Stimulated activated CD8-positive, alpha-beta memory T cell treated with anti-CD3 and anti-CD28 coated beads, Interleukin-12 subunit alpha, Interleukin-12 subunit beta, amount 100 ng/mL, for 24 hours (primary cell): ENCODE results near the gene AMOTL1.
"Not testable (repeated sequence)": the region's sequence is repeated elsewhere in the genome, so short reads cannot be mapped to it uniquely, and the experiment has no call there.

Source experiments
- DNase-seq: peaks from one replicate; pipeline ENCODE4 v3.0.0-alpha.2; 2020; ENCODE audit errors: extremely low read depth

AMOTL1 gene

GRCh38 chr11:94793822-94794221, 25.7 kb downstream of the AMOTL1 start:
- no peak for DNase-seq

GRCh38 chr11:94794287-94795168, 26.4 kb downstream of the AMOTL1 start:
- no peak for DNase-seq

- DNase-seq: no peak
These were observed 27.5 kb downstream of the AMOTL1 start for GRCh38 chr11:94795476-94796189.

GRCh38 chr11:94796190-94796580, 28.0 kb downstream of the AMOTL1 start:
- DNase-seq: no peak

- DNase-seq: no peak
These were observed 28.7 kb downstream of the AMOTL1 start for GRCh38 chr11:94796863-94797262.

- no peak for DNase-seq
These were observed 31.6 kb downstream of the AMOTL1 start for GRCh38 chr11:94799726-94800125.

GRCh38 chr11:94800414-94800813, 32.3 kb downstream of the AMOTL1 start:
- no peak for DNase-seq

- no peak for DNase-seq
These were observed 33.8 kb downstream of the AMOTL1 start for GRCh38 chr11:94801866-94802460.

- DNase-seq: no peak
These were observed 34.3 kb downstream of the AMOTL1 start for GRCh38 chr11:94802501-94802900.

GRCh38 chr11:94803491-94803890, 35.3 kb downstream of the AMOTL1 start:
- no peak for DNase-seq

GRCh38 chr11:94804874-94805273, 36.7 kb downstream of the AMOTL1 start:
- DNase-seq: no peak

- DNase-seq: no peak
These were observed 37.9 kb downstream of the AMOTL1 start for GRCh38 chr11:94806014-94806413.

GRCh38 chr11:94806419-94806818, 38.3 kb downstream of the AMOTL1 start:
- no peak for DNase-seq

- no peak for DNase-seq
These were observed 41.1 kb downstream of the AMOTL1 start for GRCh38 chr11:94809251-94809650.

- DNase-seq: not testable (repeated sequence)
These were observed 44.9 kb downstream of the AMOTL1 start for GRCh38 chr11:94812724-94813720.

- no peak for DNase-seq
These were observed 46.3 kb downstream of the AMOTL1 start for GRCh38 chr11:94814272-94814976.

GRCh38 chr11:94815705-94816344, 47.7 kb downstream of the AMOTL1 start:
- no peak for DNase-seq

GRCh38 chr11:94820480-94820879, 52.3 kb downstream of the AMOTL1 start:
- DNase-seq: no peak

- no peak for DNase-seq
These were observed 53.3 kb downstream of the AMOTL1 start for GRCh38 chr11:94821439-94821838.

- no peak for DNase-seq
These were observed 53.9 kb downstream of the AMOTL1 start for GRCh38 chr11:94822080-94822479.
